T1000 (cell line): ENCODE results near the gene PRRC2C.

Experiments
- DNase-seq: peaks from one replicate; lab custom pipeline; 2025; ENCODE audit warnings: mixed read lengths; lab: John Stamatoyannopoulos, UW

Gene PRRC2C

DNA sequence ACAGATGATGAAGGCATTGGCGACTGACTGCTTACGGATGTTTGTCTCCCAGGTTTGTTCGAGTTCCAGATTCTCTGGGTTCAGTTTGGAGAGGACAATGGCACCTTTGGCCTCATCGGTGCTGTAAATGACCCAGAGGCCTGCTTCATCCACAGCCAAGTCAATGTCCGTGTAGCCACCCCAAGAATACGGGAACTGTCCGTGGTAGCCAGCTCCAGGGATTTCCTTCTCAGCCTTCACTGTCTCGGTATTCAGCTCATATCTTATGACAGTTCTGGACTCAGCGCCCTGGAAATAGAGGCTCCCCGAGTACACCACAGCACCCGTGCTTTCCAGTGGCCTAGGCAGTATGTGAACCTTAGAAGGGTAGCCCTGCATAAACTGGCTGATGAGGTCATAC is 150.8 kb downstream of the PRRC2C start:
- no peak for DNase-seq

GRCh38 chr1:171637928-171638576 is 152.7 kb downstream of the PRRC2C start:
- DNase-seq, result no peak

GRCh38 chr1:171640225-171640624 is 154.9 kb downstream of the PRRC2C start:
- DNase-seq, result no peak

DNA sequence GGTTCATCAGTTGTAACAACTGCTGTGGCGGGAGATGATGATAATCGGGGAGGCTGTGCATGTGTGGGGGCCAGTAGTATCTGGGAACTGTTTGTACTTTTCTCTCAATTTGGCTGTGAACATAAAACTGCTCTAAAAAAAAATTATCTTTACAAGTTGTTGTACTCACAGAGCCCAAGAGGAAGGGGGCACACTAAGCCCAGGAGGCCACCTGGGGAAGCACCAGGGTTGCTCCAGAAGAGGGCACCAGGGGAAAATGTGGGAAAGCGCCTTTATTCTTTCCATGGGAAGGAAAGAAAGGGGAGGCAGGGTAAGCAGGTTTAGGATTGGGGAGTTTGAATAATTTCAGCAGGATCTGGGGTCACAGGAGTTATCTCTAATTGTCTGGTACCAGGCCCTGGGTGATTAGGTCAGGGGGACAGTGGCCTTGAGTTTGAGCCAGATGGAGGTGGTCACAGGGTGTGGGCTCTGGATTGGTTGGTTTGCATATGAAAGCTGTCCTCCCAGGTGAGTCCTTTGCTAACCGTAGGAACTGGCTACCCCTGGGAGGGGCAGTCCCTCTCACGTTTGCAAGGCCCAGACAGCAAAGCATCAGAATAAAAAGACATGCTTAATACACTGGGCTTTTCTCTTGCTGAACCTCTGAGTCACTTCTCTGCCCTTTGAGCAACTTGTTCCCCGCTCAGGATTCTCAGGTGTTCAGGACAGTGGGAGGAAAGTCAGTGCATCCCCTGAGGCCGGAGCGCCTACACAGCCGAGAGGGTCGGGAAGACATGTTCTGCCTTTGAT is 155.9 kb downstream of the PRRC2C start:
- DNase-seq, result no peak

DNA sequence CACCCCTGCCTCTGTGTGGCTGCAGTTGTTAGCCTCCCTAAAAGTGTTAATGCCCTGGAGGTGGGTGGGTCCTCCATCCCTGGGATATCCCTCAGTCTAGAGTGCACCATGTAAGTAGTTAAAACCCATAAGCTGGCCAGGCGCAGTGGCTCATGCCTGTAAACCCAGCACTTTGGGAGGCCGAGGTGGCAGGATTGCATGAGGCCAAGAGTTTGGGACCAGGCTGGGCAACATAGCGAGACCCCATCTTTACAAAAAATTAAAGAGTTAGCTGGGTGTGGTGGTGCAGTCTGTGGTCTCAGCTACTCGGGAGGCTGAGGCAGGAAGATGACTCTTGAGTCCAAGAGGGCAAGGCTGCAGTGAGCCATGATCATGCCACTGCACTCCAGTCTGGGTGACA is 156.9 kb downstream of the PRRC2C start:
- DNase-seq, result no peak
